OCI-LY3 (cell line): Measurements from ENCODE around the gene TYROBP.

ENCODE experiments used
- CTCF ChIP-seq: fragments of 200-600, 300-600 bp; sonication (generic); IDR thresholded peaks from 2 replicates; pipeline ENCODE4 v1.5.1; 2014; ENCODE audit warnings: antibody characterized with exemption, low read length, low read depth
- EZH2phosphoT487 ChIP-seq: fragments of 200-600 bp; shearing (Covaris generic); IDR thresholded peaks from 2 replicates; pipeline ENCODE4 v1.6.1; 2018; ENCODE audit warnings: antibody characterized with exemption, mixed run types, low read depth

GRCh38 chr19:35929876-35930275 is 21.8 kb upstream of the TYROBP start:
- TF ChIP-seq CTCF (no peak), EZH2phosphoT487 (no peak)
